ENCODE data around the gene USP10.

The USP10 gene

GRCh38 chr16:84806890-84807258 lies 107.1 kb downstream of the USP10 start:
- Histone ChIP-seq H3K36me3 (ENCODE audit: control insufficient read depth in 1 of 2, insufficient read depth in 2 of 2, low read length in 2 of 2) (no peaks in the 10 kb centered on the region), H3K23ac (ENCODE audit: low read length) (no peak overlapping the region), H2BK12ac (ENCODE audit: low read length) (peak overlapping the region; percentile 38), H3K4ac (ENCODE audit: low read depth, low read length) (no peak overlapping the region), H3K4me3 (ENCODE audit: low read depth, low read length) (no peak overlapping the region), H3K79me1 (ENCODE audit: low read length) (peaks cover 12% of the 10 kb centered on the region), H4K8ac (ENCODE audit: low read depth, low read length) (no peak overlapping the region), H3K4me1 (ENCODE audit: control insufficient read depth in 1 of 2, insufficient read depth in 2 of 2, low read length in 2 of 2) (peaks cover 8 to 13% of the 10 kb centered on the region in 2 experiments), H2AK5ac (ENCODE audit: low read length) (no peak overlapping the region), H3K27ac (ENCODE audit: low read depth, low read length) (peak overlapping the region; percentile 70), H3K14ac (ENCODE audit: low read length) (peak overlapping the region; percentile 8), H3K4me2 (ENCODE audit: low read length) (no peak overlapping the region), H2AFZ (ENCODE audit: insufficient read depth, low read length, poor library complexity) (no peak overlapping the region), H3K9me3 (ENCODE audit: insufficient read depth, low read depth, low read length) (peaks cover 9% of the 10 kb centered on the region), H3K79me2 (ENCODE audit: control insufficient read depth, insufficient read depth, low read length, poor library complexity) (no peaks in the 10 kb centered on the region), H2BK5ac (ENCODE audit: low read depth, low read length, poor library complexity) (peak overlapping the region; percentile 10), H3K27me3 (ENCODE audit: insufficient read depth, low read length) (no peaks in the 10 kb centered on the region), H4K12ac (ENCODE audit: low read depth, low read length) (no peak overlapping the region), H2BK120ac (ENCODE audit: insufficient read depth, low read length, poor library complexity) (peak overlapping the region; percentile 32), H3K9ac (ENCODE audit: low read length) (no peak overlapping the region), H4K91ac (ENCODE audit: low read depth, low read length) (peak overlapping the region; percentile 44), H3K18ac (ENCODE audit: low read length) (peak overlapping the region; percentile 3)
- WGBS (ENCODE audit: extremely low coverage, insufficient coverage, insufficient read length): no CpG with 5 or more reads among the region's 10 CpGs
- no peak for DNase-seq

GRCh38 chr16:84807776-84808175 lies 108.0 kb downstream of the USP10 start:
- WGBS (ENCODE audit: extremely low coverage, insufficient coverage, insufficient read length): no CpG with 5 or more reads among the region's 7 CpGs
- H4K91ac ChIP-seq (ENCODE audit: low read depth, low read length): peak overlapping the region; percentile 45
- H3K23ac ChIP-seq (ENCODE audit: low read length): no peak overlapping the region
- H4K8ac ChIP-seq (ENCODE audit: low read depth, low read length): no peak overlapping the region
- H3K79me1 ChIP-seq (ENCODE audit: low read length): peaks cover 12% of the 10 kb centered on the region
- peak overlapping the region; percentile 28 for H2BK12ac ChIP-seq (ENCODE audit: low read length)
- DNase-seq: no peak
- H3K4me3 ChIP-seq (ENCODE audit: low read depth, low read length): no peak overlapping the region
- H3K4ac ChIP-seq (ENCODE audit: low read depth, low read length): no peak overlapping the region
- no peaks in the 10 kb centered on the region for H3K36me3 ChIP-seq (ENCODE audit: control insufficient read depth in 1 of 2, insufficient read depth in 2 of 2, low read length in 2 of 2)
- H2AK5ac ChIP-seq (ENCODE audit: low read length): no peak overlapping the region
- H3K4me2 ChIP-seq (ENCODE audit: low read length): no peak overlapping the region
- H3K79me2 ChIP-seq (ENCODE audit: control insufficient read depth, insufficient read depth, low read length, poor library complexity): no peaks in the 10 kb centered on the region
- H2BK120ac ChIP-seq (ENCODE audit: insufficient read depth, low read length, poor library complexity): no peak overlapping the region
- H2AFZ ChIP-seq (ENCODE audit: insufficient read depth, low read length, poor library complexity): no peak overlapping the region
- H3K14ac ChIP-seq (ENCODE audit: low read length): no peak overlapping the region
- no peaks in the 10 kb centered on the region for H3K27me3 ChIP-seq (ENCODE audit: insufficient read depth, low read length)
- H2BK5ac ChIP-seq (ENCODE audit: low read depth, low read length, poor library complexity): no peak overlapping the region
- no peak overlapping the region for H3K27ac ChIP-seq (ENCODE audit: low read depth, low read length)
- H4K12ac ChIP-seq (ENCODE audit: low read depth, low read length): no peak overlapping the region
- H3K18ac ChIP-seq (ENCODE audit: low read length): no peak overlapping the region
- peaks cover 7% of the 10 kb centered on the region for H3K9me3 ChIP-seq (ENCODE audit: insufficient read depth, low read depth, low read length)
- no peak overlapping the region for H3K9ac ChIP-seq (ENCODE audit: low read length)
- H3K4me1 ChIP-seq (ENCODE audit: control insufficient read depth in 1 of 2, insufficient read depth in 2 of 2, low read length in 2 of 2): peaks cover 8 to 13% of the 10 kb centered on the region in 2 experiments

- Histone ChIP-seq H3K79me2 (ENCODE audit: control insufficient read depth, insufficient read depth, low read length, poor library complexity) (no peaks in the 10 kb centered on the region), H3K4me3 (ENCODE audit: low read depth, low read length) (no peak overlapping the region), H3K18ac (ENCODE audit: low read length) (no peak overlapping the region), H3K4me1 (ENCODE audit: control insufficient read depth in 1 of 2, insufficient read depth in 2 of 2, low read length in 2 of 2) (peaks cover 8 to 13% of the 10 kb centered on the region in 2 experiments), H3K27me3 (ENCODE audit: insufficient read depth, low read length) (no peaks in the 10 kb centered on the region), H4K91ac (ENCODE audit: low read depth, low read length) (no peak overlapping the region), H2BK5ac (ENCODE audit: low read depth, low read length, poor library complexity) (no peak overlapping the region), H3K4me2 (ENCODE audit: low read length) (no peak overlapping the region), H2AK5ac (ENCODE audit: low read length) (peak overlapping the region; percentile 34), H4K12ac (ENCODE audit: low read depth, low read length) (no peak overlapping the region), H3K23ac (ENCODE audit: low read length) (no peak overlapping the region), H2BK120ac (ENCODE audit: insufficient read depth, low read length, poor library complexity) (no peak overlapping the region), H2AFZ (ENCODE audit: insufficient read depth, low read length, poor library complexity) (no peak overlapping the region), H3K27ac (ENCODE audit: low read depth, low read length) (no peak overlapping the region), H2BK12ac (ENCODE audit: low read length) (no peak overlapping the region), H3K14ac (ENCODE audit: low read length) (no peak overlapping the region), H3K4ac (ENCODE audit: low read depth, low read length) (no peak overlapping the region), H3K36me3 (ENCODE audit: control insufficient read depth in 1 of 2, insufficient read depth in 2 of 2, low read length in 2 of 2) (no peaks in the 10 kb centered on the region), H3K9ac (ENCODE audit: low read length) (no peak overlapping the region), H3K79me1 (ENCODE audit: low read length) (peaks cover 12% of the 10 kb centered on the region), H4K8ac (ENCODE audit: low read depth, low read length) (no peak overlapping the region), H3K9me3 (ENCODE audit: insufficient read depth, low read depth, low read length) (peaks cover 12% of the 10 kb centered on the region)
- no CpG with 5 or more reads among the region's 8 CpGs for WGBS (ENCODE audit: extremely low coverage, insufficient coverage, insufficient read length)
- DNase-seq: no peak
Observed at GRCh38 chr16:84808826-84809225, 109.0 kb downstream of the USP10 start.

- WGBS (ENCODE audit: extremely low coverage, insufficient coverage, insufficient read length): no CpG with 5 or more reads among the region's 17 CpGs
- DNase-seq: no peak
Observed at GRCh38 chr16:84810518-84811273, 110.9 kb downstream of the USP10 start.

More at GRCh38 chr16:84810518-84811273, 110.9 kb downstream of the USP10 start:
- H2BK5ac ChIP-seq (ENCODE audit: low read depth, low read length, poor library complexity): no peak overlapping the region
- H4K12ac ChIP-seq (ENCODE audit: low read depth, low read length): no peak overlapping the region
- H4K91ac ChIP-seq (ENCODE audit: low read depth, low read length): no peak overlapping the region
- no peaks in the 10 kb centered on the region for H3K79me2 ChIP-seq (ENCODE audit: control insufficient read depth, insufficient read depth, low read length, poor library complexity)
- no peak overlapping the region for H2AFZ ChIP-seq (ENCODE audit: insufficient read depth, low read length, poor library complexity)
- no peak overlapping the region for H3K4me2 ChIP-seq (ENCODE audit: low read length)
- no peak overlapping the region for H2BK120ac ChIP-seq (ENCODE audit: insufficient read depth, low read length, poor library complexity)
- H3K27ac ChIP-seq (ENCODE audit: low read depth, low read length): no peak overlapping the region
- H4K8ac ChIP-seq (ENCODE audit: low read depth, low read length): no peak overlapping the region
- H3K4me1 ChIP-seq (ENCODE audit: control insufficient read depth in 1 of 2, insufficient read depth in 2 of 2, low read length in 2 of 2): peaks cover 8 to 13% of the 10 kb centered on the region in 2 experiments
- H3K79me1 ChIP-seq (ENCODE audit: low read length): peaks cover 9% of the 10 kb centered on the region
- H3K36me3 ChIP-seq (ENCODE audit: control insufficient read depth in 1 of 2, insufficient read depth in 2 of 2, low read length in 2 of 2): no peaks in the 10 kb centered on the region
- H3K23ac ChIP-seq (ENCODE audit: low read length): no peak overlapping the region
- no peak overlapping the region for H3K14ac ChIP-seq (ENCODE audit: low read length)
- H3K4me3 ChIP-seq (ENCODE audit: low read depth, low read length): no peak overlapping the region
- H3K27me3 ChIP-seq (ENCODE audit: insufficient read depth, low read length): no peaks in the 10 kb centered on the region
- no peak overlapping the region for H3K18ac ChIP-seq (ENCODE audit: low read length)
- H3K9ac ChIP-seq (ENCODE audit: low read length): no peak overlapping the region
- no peak overlapping the region for H2BK12ac ChIP-seq (ENCODE audit: low read length)
- H2AK5ac ChIP-seq (ENCODE audit: low read length): no peak overlapping the region
- no peak overlapping the region for H3K4ac ChIP-seq (ENCODE audit: low read depth, low read length)
- H3K9me3 ChIP-seq (ENCODE audit: insufficient read depth, low read depth, low read length): peaks cover 9% of the 10 kb centered on the region

All from trophoblast cell (in vitro differentiated cells and primary cell).